Activated CD8-positive, alpha-beta memory T cell treated with anti-CD3 and anti-CD28 coated beads, Interleukin-2, amount 50 U/mL, for 4 hours (primary cell): ENCODE data around the gene NR3C1.

Experiments
- DNase-seq: peaks from one replicate; pipeline ENCODE4 v3.0.0-alpha.2; 2020

The NR3C1 gene

GRCh38 chr5:143397302-143398052 is 6.0 kb downstream of the NR3C1 start:
- DNase-seq = no peak

GRCh38 chr5:143396353-143396940 is 7.0 kb downstream of the NR3C1 start:
- no peak for DNase-seq

GRCh38 chr5:143395638-143396352 is 7.7 kb downstream of the NR3C1 start:
- DNase-seq = no peak

- no peak for DNase-seq
Observed at GRCh38 chr5:143393524-143393923, 10.0 kb downstream of the NR3C1 start.

GRCh38 chr5:143390941-143391340 is 12.5 kb downstream of the NR3C1 start:
- DNase-seq = no peak

GRCh38 chr5:143390258-143390657 is 13.2 kb downstream of the NR3C1 start:
- no peak for DNase-seq

GRCh38 chr5:143386725-143387124 is 16.8 kb downstream of the NR3C1 start:
- DNase-seq = no peak

GRCh38 chr5:143384865-143385657 is 18.4 kb downstream of the NR3C1 start:
- no peak for DNase-seq

GRCh38 chr5:143383988-143384387 is 19.5 kb downstream of the NR3C1 start:
- DNase-seq = no peak

- DNase-seq = no peak
Observed at GRCh38 chr5:143379606-143380005, 23.9 kb downstream of the NR3C1 start.

GRCh38 chr5:143376911-143377813 is 26.3 kb downstream of the NR3C1 start:
- no peak for DNase-seq

- no peak for DNase-seq
Observed at GRCh38 chr5:143376195-143376779, 27.2 kb downstream of the NR3C1 start.

GRCh38 chr5:143374496-143375217 is 28.8 kb downstream of the NR3C1 start:
- DNase-seq = no peak

- no peak for DNase-seq
Observed at GRCh38 chr5:143373076-143373475, 30.4 kb downstream of the NR3C1 start.

GRCh38 chr5:143372187-143372829 is 31.2 kb downstream of the NR3C1 start:
- no peak for DNase-seq

- no peak for DNase-seq
Observed at GRCh38 chr5:143370440-143370839, 33.0 kb downstream of the NR3C1 start.

GRCh38 chr5:143364061-143364460 is 39.4 kb downstream of the NR3C1 start:
- DNase-seq = no peak

- DNase-seq = no peak
Observed at GRCh38 chr5:143362664-143363227, 40.7 kb downstream of the NR3C1 start.

GRCh38 chr5:143361438-143361837 is 42.0 kb downstream of the NR3C1 start:
- no peak for DNase-seq

- no peak for DNase-seq
Observed at GRCh38 chr5:143360755-143361154, 42.7 kb downstream of the NR3C1 start.
